Measurements from ENCODE around the gene LRP5. TPM values are rescaled to one million over a fixed set of nuclear protein-coding genes. Genes with fewer than 3 reads are reported as not detected.
"Not testable (repeated sequence)": the region's sequence is repeated elsewhere in the genome, so short reads cannot be mapped to it uniquely, and the experiment has no call there.

LRP5 gene
- total RNA-seq, 1 experiment from 2014 or later: 48.8 TPM

GRCh38 chr11:68447015-68447801 is 134.8 kb downstream of the LRP5 start:
- TF ChIP-seq FOXK1 (CRISPR knock-in tag; IDR thresholded peaks at IDR 0.05) (no peak), CTCF (IDR thresholded peaks at IDR 0.05) (peak; percentile 87), ZBTB21 (CRISPR knock-in tag; IDR thresholded peaks at IDR 0.05; ENCODE audit: borderline replicate concordance) (no peak), MAX (CRISPR knock-in tag; IDR thresholded peaks at IDR 0.05) (0 out of 2 replicates have a peak, but pooled peaks have one; percentile 9)
- ATAC-seq: peak; percentile 98
- H3K36me3 Mint-ChIP-seq: peaks cover 21% of the 10 kb centered on the region
- H3K9me3 Mint-ChIP-seq: no peaks in the 10 kb centered on the region
- POLR2A ChIA-PET: no interaction called here
- no peaks in the 10 kb centered on the region; the same call in 1 of the 2 replicates for H3K27me3 Mint-ChIP-seq (ENCODE audit: low read depth)
- H3K4me1 Mint-ChIP-seq: peaks cover under 1% of the 10 kb centered on the region
- no peak overlapping the region for H3K4me3 Mint-ChIP-seq
- CTCF ChIA-PET: no interaction called here
- peak overlapping the region; percentile 70; the same call in 1 of the 2 replicates for H3K27ac Mint-ChIP-seq
- peak; percentile 91 for DNase-seq (ENCODE audit: low spot score)

DNA sequence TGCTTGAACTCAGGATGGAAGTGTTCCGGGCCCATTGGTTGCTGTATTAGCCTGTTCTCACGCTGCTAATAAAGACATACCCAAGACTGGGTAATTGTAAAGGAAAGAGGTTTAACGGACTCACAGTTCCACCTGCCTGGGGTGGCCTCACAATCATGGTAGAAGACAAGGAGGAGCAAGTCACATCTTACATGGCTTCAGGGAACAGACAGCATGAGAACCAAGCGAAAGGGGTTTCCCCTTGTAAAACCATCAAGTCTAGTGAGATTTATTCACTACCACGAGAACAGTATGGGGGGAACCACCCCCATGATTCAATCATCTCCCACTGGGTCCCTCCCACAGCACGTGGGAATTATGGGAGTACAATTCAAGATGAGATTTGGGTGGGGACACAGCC is 135.5 kb downstream of the LRP5 start:
- H3K9me3 Mint-ChIP-seq; H3K4me3 Mint-ChIP-seq; CTCF ChIA-PET; DNase-seq (ENCODE audit: low spot score); H3K4me1 Mint-ChIP-seq; H3K27me3 Mint-ChIP-seq (ENCODE audit: low read depth); ATAC-seq; POLR2A ChIA-PET: not testable (repeated sequence)
- Mint-ChIP-seq H3K36me3 (peaks cover 15% of the 10 kb centered on the region), H3K27ac (peak overlapping the region; percentile 70)

- DNase-seq (ENCODE audit: low spot score): no peak
- Mint-ChIP-seq H3K27me3 (ENCODE audit: low read depth) (no peaks in the 10 kb centered on the region; the same call in 1 of the 2 replicates), H3K4me1 (no peaks in the 10 kb centered on the region), H3K36me3 (peaks cover 15% of the 10 kb centered on the region), H3K4me3 (no peak overlapping the region), H3K27ac (no peak overlapping the region), H3K9me3 (no peaks in the 10 kb centered on the region)
- CTCF ChIA-PET: interaction anchor here (0.6 to 0.8 kb wide), 3 partner anchors 175 to 241 kb away, joined by 3 read pairs; no protein-coding TSS in a partner anchor
- ATAC-seq: no peak
- no peak for TF ChIP-seq RORB (CRISPR knock-in tag; IDR thresholded peaks at IDR 0.05)
- no peak for TF ChIP-seq CREB1 (CRISPR knock-in tag; IDR thresholded peaks at IDR 0.05)
- no peak for TF ChIP-seq KAT7 (CRISPR knock-in tag; IDR thresholded peaks at IDR 0.05; ENCODE audit: borderline replicate concordance)
- no peak for TF ChIP-seq ESRRA (CRISPR knock-in tag; IDR thresholded peaks at IDR 0.05; ENCODE audit: borderline replicate concordance)
- no peak for TF ChIP-seq GABPB1 (CRISPR knock-in tag; IDR thresholded peaks at IDR 0.05)
- no peak for TF ChIP-seq EMX1 (CRISPR knock-in tag; IDR thresholded peaks at IDR 0.05)
- no peak for TF ChIP-seq FOXJ3 (CRISPR knock-in tag; IDR thresholded peaks at IDR 0.05; ENCODE audit: borderline replicate concordance)
- no peak for TF ChIP-seq ZNF281 (CRISPR knock-in tag; IDR thresholded peaks at IDR 0.05)
- TF ChIP-seq, protein P1, sequence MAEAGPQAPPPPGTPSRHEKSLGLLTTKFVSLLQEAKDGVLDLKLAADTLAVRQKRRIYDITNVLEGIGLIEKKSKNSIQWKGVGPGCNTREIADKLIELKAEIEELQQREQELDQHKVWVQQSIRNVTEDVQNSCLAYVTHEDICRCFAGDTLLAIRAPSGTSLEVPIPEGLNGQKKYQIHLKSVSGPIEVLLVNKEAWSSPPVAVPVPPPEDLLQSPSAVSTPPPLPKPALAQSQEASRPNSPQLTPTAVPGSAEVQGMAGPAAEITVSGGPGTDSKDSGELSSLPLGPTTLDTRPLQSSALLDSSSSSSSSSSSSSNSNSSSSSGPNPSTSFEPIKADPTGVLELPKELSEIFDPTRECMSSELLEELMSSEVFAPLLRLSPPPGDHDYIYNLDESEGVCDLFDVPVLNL (CRISPR knock-in tag; IDR thresholded peaks at IDR 0.05; ENCODE audit: borderline replicate concordance, low read depth): no peak
- TF ChIP-seq, protein P2, sequence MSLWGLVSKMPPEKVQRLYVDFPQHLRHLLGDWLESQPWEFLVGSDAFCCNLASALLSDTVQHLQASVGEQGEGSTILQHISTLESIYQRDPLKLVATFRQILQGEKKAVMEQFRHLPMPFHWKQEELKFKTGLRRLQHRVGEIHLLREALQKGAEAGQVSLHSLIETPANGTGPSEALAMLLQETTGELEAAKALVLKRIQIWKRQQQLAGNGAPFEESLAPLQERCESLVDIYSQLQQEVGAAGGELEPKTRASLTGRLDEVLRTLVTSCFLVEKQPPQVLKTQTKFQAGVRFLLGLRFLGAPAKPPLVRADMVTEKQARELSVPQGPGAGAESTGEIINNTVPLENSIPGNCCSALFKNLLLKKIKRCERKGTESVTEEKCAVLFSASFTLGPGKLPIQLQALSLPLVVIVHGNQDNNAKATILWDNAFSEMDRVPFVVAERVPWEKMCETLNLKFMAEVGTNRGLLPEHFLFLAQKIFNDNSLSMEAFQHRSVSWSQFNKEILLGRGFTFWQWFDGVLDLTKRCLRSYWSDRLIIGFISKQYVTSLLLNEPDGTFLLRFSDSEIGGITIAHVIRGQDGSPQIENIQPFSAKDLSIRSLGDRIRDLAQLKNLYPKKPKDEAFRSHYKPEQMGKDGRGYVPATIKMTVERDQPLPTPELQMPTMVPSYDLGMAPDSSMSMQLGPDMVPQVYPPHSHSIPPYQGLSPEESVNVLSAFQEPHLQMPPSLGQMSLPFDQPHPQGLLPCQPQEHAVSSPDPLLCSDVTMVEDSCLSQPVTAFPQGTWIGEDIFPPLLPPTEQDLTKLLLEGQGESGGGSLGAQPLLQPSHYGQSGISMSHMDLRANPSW (CRISPR knock-in tag; conservative IDR thresholded peaks at IDR 0.05; ENCODE audit: low read depth): no peak
- TF ChIP-seq ZNF232 (CRISPR knock-in tag; IDR thresholded peaks at IDR 0.05): no peak
- POLR2A ChIA-PET: no interaction called here
These were observed 136.2 kb downstream of the LRP5 start for GRCh38 chr11:68448604-68449011.

Data from WTC11 (cell line).